ENCODE results near the gene CCDC154.

Gene CCDC154

DNA sequence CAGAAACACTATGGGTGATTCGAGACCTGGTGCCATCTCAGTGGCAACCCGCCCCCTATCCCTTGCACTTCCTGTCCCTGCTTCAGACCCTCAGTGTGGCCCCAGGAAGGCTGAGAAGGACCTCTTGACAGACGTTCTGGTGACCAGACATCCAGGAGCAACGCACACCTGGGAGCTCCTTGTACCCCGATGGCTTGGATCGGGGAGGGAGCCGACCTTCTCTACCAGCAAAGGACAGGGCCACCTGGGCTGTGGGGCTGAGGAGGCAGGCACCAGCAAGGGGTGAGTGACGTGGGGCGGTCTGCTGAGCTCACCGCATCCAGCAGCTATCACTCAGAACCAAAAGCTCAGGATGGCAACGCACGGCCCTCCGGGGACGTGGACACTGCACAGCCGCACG is 57.0 kb downstream of the CCDC154 start (continued):
- TF ChIP-seq ZNF488 (tag by site-specific recombination; IDR thresholded peaks at IDR 0.05), result no peak
- TF ChIP-seq ZNF280D (tag by site-specific recombination; IDR thresholded peaks at IDR 0.05), result no peak
- TF ChIP-seq ZNF423 (tag by site-specific recombination; IDR thresholded peaks at IDR 0.05), result no peak
- no peak for TF ChIP-seq ZNF785 (tag by site-specific recombination; IDR thresholded peaks at IDR 0.05)
- TF ChIP-seq ZNF600 (tag by site-specific recombination; IDR thresholded peaks at IDR 0.05), result no peak

DNA sequence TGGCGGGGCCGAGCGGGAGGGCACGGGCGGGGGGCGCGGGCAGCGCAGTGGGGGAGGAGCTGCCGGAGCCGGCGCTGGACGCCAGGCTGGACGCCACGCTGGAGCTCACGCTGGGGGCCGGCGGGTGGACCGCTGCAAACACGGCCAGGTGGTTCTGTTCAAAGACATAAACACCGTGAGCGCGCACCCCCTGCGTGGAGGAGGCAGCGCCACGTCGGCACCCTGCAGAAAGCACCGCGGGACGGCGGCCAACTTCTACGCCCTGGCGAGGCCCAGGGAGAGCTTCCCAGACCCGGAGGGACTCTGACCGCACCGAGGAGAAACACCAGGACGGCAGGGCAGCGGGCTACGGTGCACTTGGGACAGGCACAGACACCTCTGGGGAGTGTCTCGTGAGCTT is 59.1 kb downstream of the CCDC154 start:
- ChIA-PET POLR2A (no interaction called here), CTCF (no interaction called here)
- Histone ChIP-seq H3K4me1 (ENCODE audit: control insufficient read depth, insufficient read depth, low read length) (no peaks in the 10 kb centered on the region), H3K9me3 (ENCODE audit: control insufficient read depth, insufficient read depth, low read depth, low read length) (no peaks in the 10 kb centered on the region), H3K4me3 (ENCODE audit: low read depth, low read length) (no peak overlapping the region), H3K36me3 (ENCODE audit: control insufficient read depth in 2 of 2, insufficient read depth in 1 of 2, low read length in 2 of 2) (peaks cover 0 to 24% of the 10 kb centered on the region in 2 experiments; a peak in 2 of 3 replicates), H3K27ac (ENCODE audit: extremely low read depth, low read depth, low read length) (no peak overlapping the region)
- TF ChIP-seq ELK4 (IDR thresholded peaks at IDR 0.05; ENCODE audit: borderline replicate concordance, low read depth, low read length), result no peak
- no peak for TF ChIP-seq ZNF561 (tag by site-specific recombination; IDR thresholded peaks at IDR 0.05; ENCODE audit: borderline replicate concordance)
- TF ChIP-seq TSHZ1 (tag by site-specific recombination; IDR thresholded peaks at IDR 0.05; ENCODE audit: borderline replicate concordance), result no peak
- no peak for TF ChIP-seq PRDM10 (tag by site-specific recombination; IDR thresholded peaks at IDR 0.05)
- TF ChIP-seq ZNF658 (tag by site-specific recombination; IDR thresholded peaks at IDR 0.05), result no peak

Data from HEK293 (cell line).